ENCODE measurements around the gene STC2. TPM values are rescaled to one million over a fixed set of nuclear protein-coding genes. Genes with fewer than 3 reads are reported as not detected.

Gene STC2
- polyA plus RNA-seq, 1 donor (not counting 4 experiments of a cell fraction or from before 2014, with no cell fraction given) = 4.3 TPM

GRCh38 chr5:173295796-173296195 lies 32.4 kb downstream of the STC2 start:
- no peaks in the 10 kb centered on the region for H3K9me1 ChIP-seq (ENCODE audit: control insufficient read depth, extremely low read depth, insufficient read depth, low read length)
- no peak overlapping the region for H2AFZ ChIP-seq (ENCODE audit: control insufficient read depth, low read length)
- FAIRE-seq (no peak), DNase-seq (ENCODE audit: low read depth, low spot score) (no peak)
- no peaks in the 10 kb centered on the region for H3K36me3 ChIP-seq (ENCODE audit: control insufficient read depth in 2 of 2, extremely low read depth in 1 of 2, insufficient read depth in 2 of 2, low read length in 2 of 2)
- no peak overlapping the region for H3K4me2 ChIP-seq (ENCODE audit: control insufficient read depth, extremely low read depth, insufficient read depth, low read depth, low read length)
- H3K27ac ChIP-seq (ENCODE audit: control insufficient read depth, insufficient read depth, low read length) = no peak overlapping the region
- no peak overlapping the region for H3K4me3 ChIP-seq (ENCODE audit: control insufficient read depth in 2 of 3, extremely low read depth in 1 of 3, insufficient read depth in 2 of 3, low read depth in 1 of 3, low read length in 3 of 3)
- no peaks in the 10 kb centered on the region for H3K27me3 ChIP-seq (ENCODE audit: control insufficient read depth, extremely low read depth, insufficient read depth, low read length)
- TF ChIP-seq EZH2 (IDR thresholded peaks at IDR 0.05; ENCODE audit: low read length) = no peak
- no peak for TF ChIP-seq CTCF (optimal IDR thresholded peaks at IDR 0.05 in 1 of 3, IDR thresholded peaks at IDR 0.05 in 1 of 3, conservative IDR thresholded peaks at IDR 0.05 in 1 of 3; ENCODE audit: extremely low read depth in 1 of 3, insufficient read depth in 2 of 3, low read length in 3 of 3)
- no peaks in the 10 kb centered on the region for H4K20me1 ChIP-seq (ENCODE audit: control insufficient read depth, extremely low read depth, insufficient read depth, low read length)
- no peaks in the 10 kb centered on the region for H3K79me2 ChIP-seq (ENCODE audit: control insufficient read depth, insufficient read depth, low read length)
- H3K9me3 ChIP-seq (ENCODE audit: control insufficient read depth, low read depth, low read length) = no peaks in the 10 kb centered on the region
- peaks cover 19% of the 10 kb centered on the region for H3K4me1 ChIP-seq (ENCODE audit: control insufficient read depth, extremely low read depth, insufficient read depth, low read length)
- dilution Hi-C loops (cut with MboI; ENCODE audit: extremely low pct_ligation_motif_present, low sequenced_read_pairs) = no loop called here
- no peak overlapping the region for H3K9ac ChIP-seq (ENCODE audit: control insufficient read depth, extremely low read depth, insufficient read depth, low read length)

GRCh38 chr5:173294673-173295320 lies 33.4 kb downstream of the STC2 start:
- Histone ChIP-seq H3K79me2 (ENCODE audit: control insufficient read depth, insufficient read depth, low read length) (no peaks in the 10 kb centered on the region), H3K9me3 (ENCODE audit: control insufficient read depth, low read depth, low read length) (no peaks in the 10 kb centered on the region), H3K4me2 (ENCODE audit: control insufficient read depth, extremely low read depth, insufficient read depth, low read depth, low read length) (no peak overlapping the region), H3K27ac (ENCODE audit: control insufficient read depth, insufficient read depth, low read length) (no peak overlapping the region), H3K4me3 (ENCODE audit: control insufficient read depth in 2 of 3, extremely low read depth in 1 of 3, insufficient read depth in 2 of 3, low read depth in 1 of 3, low read length in 3 of 3) (no peak overlapping the region), H4K20me1 (ENCODE audit: control insufficient read depth, extremely low read depth, insufficient read depth, low read length) (no peaks in the 10 kb centered on the region), H3K36me3 (ENCODE audit: control insufficient read depth in 2 of 2, extremely low read depth in 1 of 2, insufficient read depth in 2 of 2, low read length in 2 of 2) (no peaks in the 10 kb centered on the region), H3K4me1 (ENCODE audit: control insufficient read depth, extremely low read depth, insufficient read depth, low read length) (peaks cover 19% of the 10 kb centered on the region), H3K9me1 (ENCODE audit: control insufficient read depth, extremely low read depth, insufficient read depth, low read length) (no peaks in the 10 kb centered on the region), H2AFZ (ENCODE audit: control insufficient read depth, low read length) (no peak overlapping the region), H3K27me3 (ENCODE audit: control insufficient read depth, extremely low read depth, insufficient read depth, low read length) (no peaks in the 10 kb centered on the region), H3K9ac (ENCODE audit: control insufficient read depth, extremely low read depth, insufficient read depth, low read length) (no peak overlapping the region)
- dilution Hi-C loops (cut with MboI; ENCODE audit: extremely low pct_ligation_motif_present, low sequenced_read_pairs) = no loop called here
- no peak for DNase-seq (ENCODE audit: low read depth, low spot score)
- TF ChIP-seq EZH2 (IDR thresholded peaks at IDR 0.05; ENCODE audit: low read length) (no peak), CTCF (optimal IDR thresholded peaks at IDR 0.05 in 1 of 3, IDR thresholded peaks at IDR 0.05 in 1 of 3, conservative IDR thresholded peaks at IDR 0.05 in 1 of 3; ENCODE audit: extremely low read depth in 1 of 3, insufficient read depth in 2 of 3, low read length in 3 of 3) (no peak)
- no peak for FAIRE-seq

All from keratinocyte (primary cell).